ENCODE measurements around the gene AHSG.

- TF ChIP-seq CTCF (IDR thresholded peaks at IDR 0.05) (no peak), POLR2A (IDR thresholded peaks at IDR 0.05) (no peak)
These were observed 30.3 kb upstream of the AHSG start for GRCh38 chr3:186582541-186582940.
